Measurements from ENCODE around the gene AXIN1. TPM values are rescaled to one million over a fixed set of nuclear protein-coding genes. Genes with fewer than 3 reads are reported as not detected.

AXIN1 gene
- total and polyA plus RNA-seq, 2 of the 8 experiments (the other 6 are each of a cell fraction or from before 2014, with no cell fraction given): 12.5 to 41.9 TPM

DNA sequence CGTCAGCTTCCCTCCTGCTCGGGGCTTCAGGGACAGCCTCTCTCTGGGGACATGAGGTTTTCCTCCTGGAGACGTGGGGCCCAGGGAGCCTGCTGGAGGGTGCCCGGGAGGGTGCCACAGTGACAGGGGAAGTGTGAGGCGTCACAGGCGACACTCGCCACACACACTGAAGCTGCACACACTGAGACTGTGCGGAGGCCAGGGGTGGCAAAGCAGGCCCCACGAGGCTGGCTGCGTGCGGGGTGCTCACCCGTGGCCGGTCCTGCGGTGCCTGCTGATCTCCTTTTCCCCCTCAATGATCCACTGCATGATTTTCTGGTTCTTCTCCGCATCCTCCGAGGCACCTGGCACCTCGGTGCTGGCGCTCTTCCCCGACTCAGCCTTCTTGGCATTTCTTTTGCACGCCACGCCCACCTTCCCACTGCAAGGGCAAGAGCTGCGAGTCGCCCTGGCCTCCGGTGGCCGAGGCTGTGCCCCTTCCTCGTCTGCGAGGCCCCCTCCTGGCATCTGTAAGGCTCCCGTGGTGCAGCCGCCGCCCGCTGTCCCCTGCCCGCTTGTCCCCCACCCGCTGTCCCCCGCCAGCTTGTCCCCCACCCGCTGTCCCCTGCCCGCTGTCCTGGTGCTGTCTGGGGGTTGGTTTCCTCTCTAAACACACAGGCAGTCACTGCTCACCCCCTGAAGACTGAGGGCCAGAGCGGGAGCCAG, 55.6 kb downstream of the AXIN1 start (continued):
- TF ChIP-seq TBP (IDR thresholded peaks at IDR 0.05; ENCODE audit: low read depth, low read length): no peak
